GM23338 (cell line): Measurements from ENCODE around the gene SPRED2. TPM values are rescaled to one million over a fixed set of nuclear protein-coding genes. Genes with fewer than 3 reads are reported as not detected.

ENCODE experiments used
- ATAC-seq: fragments of 200-7000 bp; cut with Tn5 transposase; 3 replicates; pipeline ENCODE4 v1.9.1; 2020
- DNase-seq: peaks from one replicate; pipeline ENCODE4 v3.0.0-alpha.2; 2015; ENCODE audit warnings: low spot score
- H2AFZ ChIP-seq: fragments of 200-600 bp; sonication (generic); 2 replicates; pipeline ENCODE4 v1.8.0; 2016; ENCODE audit warnings: antibody characterized with exemption, mild to moderate bottlenecking, moderate library complexity
- H3F3A ChIP-seq: fragments of 200-600 bp; sonication (generic); replicated peaks from 2 replicates; pipeline ENCODE4 v1.8.0; 2017; ENCODE audit warnings: antibody characterized with exemption, mixed run types, low read depth
- H3K27ac ChIP-seq: fragments of 200-600 bp; sonication (generic); 2 replicates; pipeline ENCODE4 v1.6.1; 2016; ENCODE audit warnings: low read depth
- H3K27me3 ChIP-seq: fragments of 200-600 bp; sonication (generic); 2 replicates; pipeline ENCODE4 v1.8.0; 2016; ENCODE audit warnings: mild to moderate bottlenecking, mixed run types, moderate library complexity; ENCODE audit not compliant: insufficient read depth
- H3K36me3 ChIP-seq: fragments of 200-600 bp; sonication (generic); 2 replicates; pipeline ENCODE4 v1.8.0; 2016; ENCODE audit warnings: mild to moderate bottlenecking; ENCODE audit not compliant: insufficient read depth
- H3K4me1 ChIP-seq: fragments of 200-600 bp; sonication (generic); 2 replicates; pipeline ENCODE4 v1.8.0; 2016; ENCODE audit warnings: mild to moderate bottlenecking, moderate library complexity; ENCODE audit not compliant: insufficient read depth
- H3K4me2 ChIP-seq: fragments of 200-600 bp; sonication (generic); 2 replicates; pipeline ENCODE4 v1.7.1; 2017; ENCODE audit warnings: mixed run types
- H3K4me3 ChIP-seq: fragments of 200-600 bp; sonication (generic); 2 replicates; pipeline ENCODE4 v1.6.1; 2016; ENCODE audit warnings: mixed run types
- H3K79me2 ChIP-seq: fragments of 200-600 bp; sonication (generic); replicated peaks from 2 replicates; pipeline ENCODE4 v1.8.0; 2017; ENCODE audit warnings: mild to moderate bottlenecking; ENCODE audit not compliant: insufficient read depth
- H3K9me2 ChIP-seq: fragments of 200-600 bp; sonication (generic); 2 replicates; pipeline ENCODE4 v1.8.0; 2017; ENCODE audit not compliant: insufficient read depth
- H4K20me1 ChIP-seq: fragments of 200-600 bp; sonication (generic); replicated peaks from 2 replicates; pipeline ENCODE4 v1.8.0; 2017; ENCODE audit warnings: mild to moderate bottlenecking; ENCODE audit not compliant: insufficient read depth
- H3K27ac Mint-ChIP-seq: 2 replicates; pipeline ENCODE4 v1.8.0; 2020; ENCODE audit warnings: inconsistent platforms, mild to moderate bottlenecking, moderate library complexity, mixed read lengths
- H3K27me3 Mint-ChIP-seq: 3 replicates; pipeline ENCODE4 v1.8.0; 2022; ENCODE audit warnings: low read depth, mild to moderate bottlenecking, moderate library complexity, mixed read lengths, inconsistent platforms; ENCODE audit not compliant: insufficient read depth, poor library complexity
- H3K36me3 Mint-ChIP-seq: 3 replicates; pipeline ENCODE4 v1.8.0; 2021; ENCODE audit warnings: low read depth, mild to moderate bottlenecking, inconsistent platforms, moderate library complexity, mixed read lengths
- H3K4me1 Mint-ChIP-seq: 3 replicates; pipeline ENCODE4 v1.8.0; 2020; ENCODE audit warnings: mild to moderate bottlenecking, inconsistent platforms, mixed read lengths
- H3K4me3 Mint-ChIP-seq: 3 replicates; pipeline ENCODE4 v1.8.0; 2021; ENCODE audit warnings: moderate library complexity, mild to moderate bottlenecking, inconsistent platforms, mixed read lengths
- H3K9me3 Mint-ChIP-seq: 3 replicates; pipeline ENCODE4 v1.8.0; 2020; ENCODE audit warnings: moderate library complexity, mild to moderate bottlenecking, inconsistent platforms, mixed read lengths
- CREB1 ChIP-seq: fragments of 250-450 bp; sonication (Bioruptor Pico); IDR thresholded peaks from 2 replicates; pipeline ENCODE4 v1.5.0; 2020; ENCODE audit warnings: low read depth, mild to moderate bottlenecking, moderate library complexity
- EZH2 ChIP-seq: fragments of 200-600 bp; sonication (generic); IDR thresholded peaks from one replicate; pipeline ENCODE4 v1.8.0; 2017; ENCODE audit warnings: antibody characterized with exemption, mild to moderate bottlenecking, low read depth; ENCODE audit not compliant: unreplicated experiment
- EZH2phosphoT487 ChIP-seq: fragments of 200-600 bp; sonication (generic); IDR thresholded peaks from one replicate; pipeline ENCODE4 v1.8.1; 2018; ENCODE audit warnings: antibody characterized with exemption; ENCODE audit not compliant: unreplicated experiment
- JUNB ChIP-seq: IDR thresholded peaks from one replicate; pipeline ENCODE4 v1.6.1; 2016; ENCODE audit warnings: antibody characterized with exemption; ENCODE audit not compliant: unreplicated experiment
- NANOG ChIP-seq: IDR thresholded peaks from 2 replicates; pipeline ENCODE4 v1.6.1; 2016; ENCODE audit warnings: antibody characterized with exemption, borderline replicate concordance
- POLR2AphosphoS5 ChIP-seq: IDR thresholded peaks from 2 replicates; pipeline ENCODE4 v1.6.1; 2016; ENCODE audit warnings: antibody characterized with exemption, low read depth
- STAT1 ChIP-seq: IDR thresholded peaks from one replicate; pipeline ENCODE4 v1.6.1; 2016; ENCODE audit warnings: antibody characterized with exemption; ENCODE audit not compliant: unreplicated experiment
- ZNF114 ChIP-seq: fragments of 250-450 bp; sonication (Bioruptor Pico); IDR thresholded peaks from 2 replicates; pipeline ENCODE4 v1.5.0; 2020; ENCODE audit warnings: mild to moderate bottlenecking, moderate library complexity
- ZNF331 ChIP-seq: fragments of 250-450 bp; sonication (Bioruptor Pico); IDR thresholded peaks from 2 replicates; pipeline ENCODE4 v1.5.0; 2020; ENCODE audit warnings: low read depth, mild to moderate bottlenecking, moderate library complexity
- polyA plus RNA-seq: library from polyadenylated mRNA; unstranded; fragments of >200 nt; fragmentation: Nextera tagmentation; extraction: Ambion mirVana; gene quantifications from 2 replicates; pipeline ENCODE4 v1.2.1, GENCODE V29; 2016
- total RNA-seq: library from RNA; depleted of rRNA; stranded (reverse); fragments of >200 nt; shearing (Covaris generic); gene quantifications from 2 replicates; pipeline ENCODE4 v1.2.3, GENCODE V29; 2014
- TF ChIP-seq, protein P1 (sequence below): IDR thresholded peaks from one replicate; pipeline ENCODE4 v1.6.1; 2018; ENCODE audit warnings: antibody characterized with exemption; ENCODE audit not compliant: unreplicated experiment
- TF ChIP-seq, protein P2 (sequence below), 2 experiments: fragments of 200-600 bp in 1 of 2; sonication (generic) in 1 of 2; conservative IDR thresholded peaks; 2 replicates each; pipeline versions ENCODE4 v1.5.1 to v1.6.1; 2016 to 2017; ENCODE audit warnings: antibody characterized with exemption in 2 of 2, low read depth in 2 of 2, mild to moderate bottlenecking in 2 of 2, moderate library complexity in 1 of 2
- TF ChIP-seq, protein P3 (sequence below): IDR thresholded peaks from 2 replicates; pipeline ENCODE4 v1.6.1; 2016; ENCODE audit warnings: antibody characterized with exemption

SPRED2 gene
- total and polyA plus RNA-seq, 2 experiments from 2014 or later, result 8.7 to 13.0 TPM

DNA sequence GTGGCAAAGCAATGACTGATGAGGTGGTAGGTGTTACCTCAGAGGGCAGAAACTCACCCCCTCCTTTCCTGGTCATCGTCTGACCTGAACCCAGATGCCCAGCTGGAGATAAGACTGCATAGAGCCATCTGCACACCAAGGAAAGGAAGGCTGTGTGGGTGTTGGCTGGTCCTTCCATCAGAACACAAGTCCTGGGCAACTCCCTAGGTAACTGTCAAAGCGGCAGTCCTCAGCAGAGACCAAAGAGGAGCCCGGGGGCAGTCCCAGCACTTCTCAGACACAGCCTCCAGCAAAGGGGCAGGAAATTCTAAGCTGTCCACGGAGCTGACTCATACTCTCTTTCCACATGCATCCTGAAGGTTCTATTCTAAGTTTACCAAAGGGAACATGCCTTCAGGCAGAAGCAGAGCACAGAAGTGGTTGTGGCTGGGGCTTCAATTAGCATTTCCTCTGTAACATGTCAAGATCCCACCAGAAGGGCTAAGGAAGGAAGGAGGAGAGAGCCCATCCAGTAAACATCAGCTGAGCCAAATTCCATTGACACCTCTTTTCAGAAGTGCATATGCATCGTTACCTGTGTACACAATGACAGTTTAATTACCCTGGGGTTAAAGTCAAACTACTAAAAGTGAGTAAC lies 54.7 kb downstream of the SPRED2 start (continued):
- TF ChIP-seq, protein P1, sequence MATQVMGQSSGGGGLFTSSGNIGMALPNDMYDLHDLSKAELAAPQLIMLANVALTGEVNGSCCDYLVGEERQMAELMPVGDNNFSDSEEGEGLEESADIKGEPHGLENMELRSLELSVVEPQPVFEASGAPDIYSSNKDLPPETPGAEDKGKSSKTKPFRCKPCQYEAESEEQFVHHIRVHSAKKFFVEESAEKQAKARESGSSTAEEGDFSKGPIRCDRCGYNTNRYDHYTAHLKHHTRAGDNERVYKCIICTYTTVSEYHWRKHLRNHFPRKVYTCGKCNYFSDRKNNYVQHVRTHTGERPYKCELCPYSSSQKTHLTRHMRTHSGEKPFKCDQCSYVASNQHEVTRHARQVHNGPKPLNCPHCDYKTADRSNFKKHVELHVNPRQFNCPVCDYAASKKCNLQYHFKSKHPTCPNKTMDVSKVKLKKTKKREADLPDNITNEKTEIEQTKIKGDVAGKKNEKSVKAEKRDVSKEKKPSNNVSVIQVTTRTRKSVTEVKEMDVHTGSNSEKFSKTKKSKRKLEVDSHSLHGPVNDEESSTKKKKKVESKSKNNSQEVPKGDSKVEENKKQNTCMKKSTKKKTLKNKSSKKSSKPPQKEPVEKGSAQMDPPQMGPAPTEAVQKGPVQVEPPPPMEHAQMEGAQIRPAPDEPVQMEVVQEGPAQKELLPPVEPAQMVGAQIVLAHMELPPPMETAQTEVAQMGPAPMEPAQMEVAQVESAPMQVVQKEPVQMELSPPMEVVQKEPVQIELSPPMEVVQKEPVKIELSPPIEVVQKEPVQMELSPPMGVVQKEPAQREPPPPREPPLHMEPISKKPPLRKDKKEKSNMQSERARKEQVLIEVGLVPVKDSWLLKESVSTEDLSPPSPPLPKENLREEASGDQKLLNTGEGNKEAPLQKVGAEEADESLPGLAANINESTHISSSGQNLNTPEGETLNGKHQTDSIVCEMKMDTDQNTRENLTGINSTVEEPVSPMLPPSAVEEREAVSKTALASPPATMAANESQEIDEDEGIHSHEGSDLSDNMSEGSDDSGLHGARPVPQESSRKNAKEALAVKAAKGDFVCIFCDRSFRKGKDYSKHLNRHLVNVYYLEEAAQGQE, result no peak

DNA sequence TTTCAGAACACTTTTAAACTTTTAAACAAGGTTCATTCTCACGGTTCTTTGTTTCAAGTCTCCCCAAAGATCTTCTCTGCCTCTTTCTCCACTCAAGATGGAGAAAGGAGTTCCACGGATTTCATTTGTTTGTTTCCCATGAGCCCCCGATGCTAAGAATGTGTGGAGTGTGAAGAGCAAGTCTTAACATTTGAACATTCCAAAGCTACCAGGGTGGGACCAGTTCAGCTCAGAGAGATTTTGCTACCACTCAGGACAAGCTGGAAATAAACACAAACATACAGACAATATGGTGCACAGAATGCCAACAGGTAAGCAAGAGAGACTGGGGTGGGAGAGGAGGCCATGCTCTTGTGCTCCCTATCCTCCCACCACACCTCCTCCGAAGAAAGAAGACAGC lies 56.7 kb downstream of the SPRED2 start:
- Mint-ChIP-seq H3K36me3 (no peaks in the 10 kb centered on the region), H3K4me1 (peaks cover 30% of the 10 kb centered on the region), H3K4me3 (no peak overlapping the region), H3K27ac (no peak overlapping the region), H3K9me3 (no peaks in the 10 kb centered on the region), H3K27me3 (peaks cover 8% of the 10 kb centered on the region)
- Histone ChIP-seq H3K27ac (no peak overlapping the region), H3K79me2 (peaks cover 12% of the 10 kb centered on the region), H4K20me1 (peaks cover 15% of the 10 kb centered on the region; the same call in 1 of the 2 replicates), H3K36me3 (no peaks in the 10 kb centered on the region), H2AFZ (no peak overlapping the region), H3K27me3 (no peaks in the 10 kb centered on the region), H3F3A (no peaks in the 10 kb centered on the region), H3K4me2 (no peak overlapping the region), H3K4me1 (peaks cover 21% of the 10 kb centered on the region), H3K4me3 (no peak overlapping the region), H3K9me2 (0 out of 2 replicates have a peak, but pooled peaks cover 4% of the 10 kb centered on the region)
- ATAC-seq (no peak), DNase-seq (no peak)
- TF ChIP-seq EZH2phosphoT487 (no peak), NANOG (no peak), CREB1 (CRISPR knock-in tag) (no peak), STAT1 (no peak), ZNF114 (CRISPR knock-in tag) (no peak), EZH2 (no peak), POLR2AphosphoS5 (no peak), ZNF331 (no peak), JUNB (no peak)
- TF ChIP-seq, protein P1, result no peak
- TF ChIP-seq, protein P2, sequence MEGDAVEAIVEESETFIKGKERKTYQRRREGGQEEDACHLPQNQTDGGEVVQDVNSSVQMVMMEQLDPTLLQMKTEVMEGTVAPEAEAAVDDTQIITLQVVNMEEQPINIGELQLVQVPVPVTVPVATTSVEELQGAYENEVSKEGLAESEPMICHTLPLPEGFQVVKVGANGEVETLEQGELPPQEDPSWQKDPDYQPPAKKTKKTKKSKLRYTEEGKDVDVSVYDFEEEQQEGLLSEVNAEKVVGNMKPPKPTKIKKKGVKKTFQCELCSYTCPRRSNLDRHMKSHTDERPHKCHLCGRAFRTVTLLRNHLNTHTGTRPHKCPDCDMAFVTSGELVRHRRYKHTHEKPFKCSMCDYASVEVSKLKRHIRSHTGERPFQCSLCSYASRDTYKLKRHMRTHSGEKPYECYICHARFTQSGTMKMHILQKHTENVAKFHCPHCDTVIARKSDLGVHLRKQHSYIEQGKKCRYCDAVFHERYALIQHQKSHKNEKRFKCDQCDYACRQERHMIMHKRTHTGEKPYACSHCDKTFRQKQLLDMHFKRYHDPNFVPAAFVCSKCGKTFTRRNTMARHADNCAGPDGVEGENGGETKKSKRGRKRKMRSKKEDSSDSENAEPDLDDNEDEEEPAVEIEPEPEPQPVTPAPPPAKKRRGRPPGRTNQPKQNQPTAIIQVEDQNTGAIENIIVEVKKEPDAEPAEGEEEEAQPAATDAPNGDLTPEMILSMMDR (conservative IDR thresholded peaks at IDR 0.05; ENCODE audit: low read depth in 2 of 2), result no peak
- TF ChIP-seq, protein P3, sequence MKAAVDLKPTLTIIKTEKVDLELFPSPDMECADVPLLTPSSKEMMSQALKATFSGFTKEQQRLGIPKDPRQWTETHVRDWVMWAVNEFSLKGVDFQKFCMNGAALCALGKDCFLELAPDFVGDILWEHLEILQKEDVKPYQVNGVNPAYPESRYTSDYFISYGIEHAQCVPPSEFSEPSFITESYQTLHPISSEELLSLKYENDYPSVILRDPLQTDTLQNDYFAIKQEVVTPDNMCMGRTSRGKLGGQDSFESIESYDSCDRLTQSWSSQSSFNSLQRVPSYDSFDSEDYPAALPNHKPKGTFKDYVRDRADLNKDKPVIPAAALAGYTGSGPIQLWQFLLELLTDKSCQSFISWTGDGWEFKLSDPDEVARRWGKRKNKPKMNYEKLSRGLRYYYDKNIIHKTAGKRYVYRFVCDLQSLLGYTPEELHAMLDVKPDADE, result no peak
